GM19452 (cell line): ENCODE data around the gene OR51B4.
"Not testable (repeated sequence)": the region's sequence is repeated elsewhere in the genome, so short reads cannot be mapped to it uniquely, and the experiment has no call there.

Experiments
- ATAC-seq: cut with Tn5 transposase; IDR thresholded peaks from one replicate; pipeline ENCODE4 v1.9.1; 2021; ENCODE audit not compliant: unreplicated experiment

Gene OR51B4

DNA sequence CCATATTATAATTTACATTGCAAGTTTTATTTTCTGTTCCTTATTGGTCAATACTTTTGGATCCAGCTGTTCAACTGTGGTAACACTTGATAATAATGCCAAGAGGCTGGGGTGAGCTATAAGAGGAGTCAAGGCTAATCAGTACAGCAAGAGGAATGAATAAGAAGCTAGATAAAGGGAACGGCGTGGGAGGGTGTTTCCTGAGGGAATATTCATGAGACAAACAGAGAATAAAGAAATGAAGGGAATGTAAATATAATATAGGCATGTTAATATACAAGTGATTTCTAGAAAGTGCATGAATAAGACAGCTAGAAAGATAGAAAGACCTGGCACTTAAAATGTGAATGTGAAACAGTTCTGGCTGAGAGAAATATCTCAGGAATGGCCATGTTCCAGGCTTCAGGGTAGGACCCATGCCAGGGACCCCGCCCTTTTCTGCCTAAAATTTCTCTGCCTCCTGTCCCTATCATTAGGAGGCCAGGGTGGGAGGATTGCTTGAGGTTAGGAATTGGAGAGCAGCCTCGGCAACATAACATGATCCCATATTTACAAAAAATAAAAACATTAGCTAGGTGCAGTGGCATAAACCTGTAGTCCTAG is 3.9 kb downstream of the OR51B4 start:
- no peak for ATAC-seq

DNA sequence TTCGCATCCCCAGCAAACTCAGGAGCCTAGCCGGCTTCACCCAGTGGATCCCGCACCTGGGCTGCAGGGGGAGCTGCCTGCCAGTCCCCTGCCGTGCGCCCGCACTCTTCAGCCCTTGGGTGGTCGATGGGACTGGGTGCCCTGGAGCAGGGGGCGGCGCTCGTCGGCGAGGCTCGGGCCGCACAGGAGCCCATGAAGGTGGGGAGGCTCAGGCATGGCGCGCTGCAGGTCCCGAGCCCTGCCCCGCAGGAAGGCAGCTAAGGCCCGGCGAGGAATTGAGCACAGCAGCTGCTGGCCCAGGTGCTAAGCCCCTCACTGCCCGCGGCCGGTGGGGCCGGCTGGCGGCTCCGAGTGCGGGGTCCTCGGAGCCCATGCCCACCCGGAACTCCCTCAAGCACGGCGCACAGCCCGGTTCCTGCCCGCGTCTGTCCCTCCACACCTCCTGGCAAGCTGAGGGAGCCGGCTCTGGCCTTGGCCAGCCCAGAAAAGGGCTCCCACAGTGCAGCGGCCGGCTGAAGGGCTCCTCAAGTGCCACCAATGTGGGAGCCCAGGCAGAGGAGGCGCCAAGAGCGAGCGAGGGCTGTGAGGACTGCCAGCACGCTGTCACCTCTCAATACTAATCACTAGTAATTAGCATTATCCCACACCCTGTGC is 7.3 kb downstream of the OR51B4 start:
- not testable (repeated sequence) for ATAC-seq

DNA sequence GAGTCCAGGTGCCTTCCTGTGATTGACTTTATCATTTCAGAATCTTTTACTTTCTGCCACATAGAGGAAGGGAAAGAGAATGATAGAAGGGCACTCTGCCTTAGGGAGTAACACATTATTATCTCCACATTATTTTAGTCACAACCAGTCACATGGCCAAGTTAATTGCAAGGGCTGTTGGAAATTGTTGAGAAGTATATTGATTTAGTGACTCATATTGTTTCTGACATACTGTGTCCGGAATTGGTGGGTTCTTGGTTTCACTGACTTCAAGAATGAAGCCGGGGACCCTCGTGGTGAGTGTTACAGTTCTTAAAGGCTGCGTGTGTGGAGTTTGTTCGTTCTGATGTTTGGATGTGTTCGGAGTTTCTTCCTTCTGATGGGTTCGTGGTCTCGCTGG is 8.7 kb downstream of the OR51B4 start:
- ATAC-seq, result no peak

DNA sequence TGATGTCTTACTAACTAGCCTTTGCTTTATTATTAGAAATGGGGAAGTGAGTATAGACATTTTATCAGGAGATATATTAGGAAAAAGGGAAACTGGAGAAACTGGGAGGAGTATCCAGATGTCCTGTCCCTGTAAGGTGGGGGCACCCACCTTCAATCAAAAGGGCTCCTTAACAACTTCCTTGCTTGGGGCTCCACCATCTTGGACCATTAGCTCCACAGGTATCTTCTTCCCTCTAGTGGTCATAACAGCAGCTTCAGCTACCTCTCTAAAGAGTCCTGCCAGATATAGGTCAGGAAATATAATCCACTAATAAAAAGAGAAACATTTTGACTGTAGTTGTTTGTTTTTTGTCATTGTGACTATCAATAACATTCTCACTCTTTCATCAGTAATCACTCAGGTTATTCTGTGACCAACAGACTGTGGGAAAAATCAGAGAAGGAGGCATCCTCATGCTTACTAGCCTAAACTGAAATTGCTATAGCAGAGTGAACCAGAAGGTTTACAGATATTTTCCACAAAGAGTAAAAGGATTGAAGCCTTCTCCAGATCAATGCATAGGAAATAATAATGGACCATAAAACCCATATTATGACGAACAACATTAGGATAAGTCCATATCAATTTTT is 10.4 kb downstream of the OR51B4 start:
- peak; percentile 95 for ATAC-seq

DNA sequence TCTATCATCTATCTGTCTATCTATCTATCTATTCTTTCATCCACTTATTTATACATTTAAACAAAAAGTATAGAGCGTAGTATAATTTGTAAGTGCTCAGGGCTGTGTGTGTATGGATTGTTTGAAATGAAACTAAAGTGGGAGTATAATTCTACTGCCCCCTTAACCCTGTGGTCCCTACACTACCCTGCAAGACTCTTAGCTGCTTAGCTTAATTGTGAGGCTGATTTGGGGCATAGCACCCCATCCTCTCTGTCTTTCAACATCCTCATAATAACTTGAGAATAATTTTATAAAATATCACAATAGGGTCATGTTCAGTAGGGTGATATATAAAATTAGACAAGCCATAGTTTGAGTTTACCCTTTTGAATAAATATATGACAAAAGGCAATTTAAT is 11.6 kb downstream of the OR51B4 start:
- ATAC-seq, result no peak

DNA sequence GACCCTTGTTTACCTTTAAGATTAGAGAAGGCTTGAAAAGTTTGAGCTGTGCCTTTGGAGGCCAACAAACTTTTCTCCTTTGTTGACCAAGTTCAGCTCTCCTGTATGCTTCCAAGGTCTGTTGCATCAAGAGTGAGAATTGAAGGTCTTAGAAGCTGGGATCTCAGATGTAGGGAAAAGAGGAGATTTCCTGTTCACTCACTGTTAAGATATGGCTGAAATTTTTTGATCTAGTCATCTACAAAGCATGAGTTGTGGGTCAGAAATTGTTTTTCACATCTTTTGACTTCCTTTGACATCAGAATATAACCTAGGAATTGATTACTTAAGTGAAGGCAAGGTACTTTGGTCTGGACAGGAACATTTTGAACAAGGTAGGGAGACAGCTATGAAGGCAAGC is 12.1 kb downstream of the OR51B4 start:
- no peak for ATAC-seq

DNA sequence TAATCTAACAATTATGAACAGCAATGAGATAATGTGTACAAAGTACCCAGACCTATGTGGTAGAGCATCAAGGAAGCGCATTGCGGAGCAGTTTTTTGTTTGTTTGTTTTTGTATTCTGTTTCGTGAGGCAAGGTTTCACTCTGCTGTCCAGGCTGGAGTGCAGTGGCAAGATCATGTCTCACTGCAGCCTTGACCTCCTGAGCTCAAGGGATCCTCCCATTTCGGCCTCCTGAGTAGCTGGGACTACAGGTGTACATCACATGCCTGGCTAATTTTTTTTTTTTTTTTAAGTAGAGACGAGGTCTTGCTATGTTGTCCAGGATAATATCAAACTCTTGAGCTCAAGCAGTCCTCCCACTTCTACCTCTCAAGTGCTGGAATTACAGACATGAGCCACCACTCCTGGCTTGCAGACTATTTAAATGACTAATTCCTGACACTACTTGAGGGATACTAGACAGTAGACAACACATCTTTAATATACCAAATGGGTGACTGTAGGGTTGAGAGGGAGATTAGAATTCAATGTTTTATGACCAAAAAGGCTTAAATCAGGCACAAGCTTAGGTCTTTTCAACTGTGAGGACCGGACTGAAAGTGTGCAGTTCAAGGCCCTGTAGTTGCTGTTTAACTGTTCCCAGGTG is 12.7 kb downstream of the OR51B4 start:
- no peak for ATAC-seq

DNA sequence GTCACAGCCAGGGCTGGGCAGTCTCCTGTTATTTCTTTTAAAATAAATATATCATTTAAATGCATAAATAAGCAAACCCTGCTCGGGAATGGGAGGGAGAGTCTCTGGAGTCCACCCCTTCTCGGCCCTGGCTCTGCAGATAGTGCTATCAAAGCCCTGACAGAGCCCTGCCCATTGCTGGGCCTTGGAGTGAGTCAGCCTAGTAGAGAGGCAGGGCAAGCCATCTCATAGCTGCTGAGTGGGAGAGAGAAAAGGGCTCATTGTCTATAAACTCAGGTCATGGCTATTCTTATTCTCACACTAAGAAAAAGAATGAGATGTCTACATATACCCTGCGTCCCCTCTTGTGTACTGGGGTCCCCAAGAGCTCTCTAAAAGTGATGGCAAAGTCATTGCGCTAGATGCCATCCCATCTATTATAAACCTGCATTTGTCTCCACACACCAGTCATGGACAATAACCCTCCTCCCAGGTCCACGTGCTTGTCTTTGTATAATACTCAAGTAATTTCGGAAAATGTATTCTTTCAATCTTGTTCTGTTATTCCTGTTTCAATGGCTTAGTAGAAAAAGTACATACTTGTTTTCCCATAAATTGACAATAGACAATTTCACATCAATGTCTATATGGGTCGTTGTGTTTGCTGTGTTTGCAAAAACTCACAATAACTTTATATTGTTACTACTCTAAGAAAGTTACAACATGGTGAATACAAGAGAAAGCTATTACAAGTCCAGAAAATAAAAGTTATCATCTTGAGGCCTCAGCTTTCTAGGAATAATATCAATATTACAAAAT is 13.4 kb downstream of the OR51B4 start:
- ATAC-seq, result no peak

DNA sequence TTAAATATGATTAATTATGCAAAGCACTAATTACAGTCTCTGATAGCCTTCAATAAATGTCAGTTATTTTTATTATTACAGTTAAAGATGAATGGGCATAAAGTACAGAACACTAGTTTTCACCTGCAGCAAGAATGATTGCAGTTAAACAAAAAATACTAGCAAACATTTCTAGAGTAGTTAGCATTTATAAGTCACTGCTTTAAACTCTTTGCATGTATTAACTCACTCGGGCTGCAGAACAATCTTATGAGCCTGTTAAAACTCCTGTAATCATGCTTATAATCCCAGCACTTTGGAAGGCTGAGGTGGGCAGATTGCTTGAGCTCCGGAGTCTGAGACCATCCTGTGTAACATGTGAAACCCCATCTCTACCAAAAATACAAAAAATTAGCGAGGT is 14.8 kb downstream of the OR51B4 start:
- ATAC-seq, result no peak

DNA sequence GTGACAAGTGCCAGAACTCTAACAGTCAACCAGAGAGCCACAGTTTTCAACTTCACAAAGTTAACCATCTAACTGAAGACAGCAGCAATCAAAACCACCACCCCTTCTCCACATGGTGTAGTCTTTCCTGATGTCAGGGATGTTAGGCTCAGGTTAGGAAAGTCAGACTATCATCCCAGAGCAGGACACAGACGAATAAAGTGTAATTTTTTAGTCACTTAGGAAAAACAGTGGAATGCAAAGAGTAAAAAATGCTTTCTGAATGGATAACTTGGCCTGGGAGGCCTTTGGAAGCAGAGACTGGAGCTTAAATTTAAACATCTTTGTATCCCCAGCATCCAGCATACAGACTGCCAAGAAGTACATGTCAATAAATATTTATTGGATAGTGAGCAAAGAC is 15.4 kb downstream of the OR51B4 start:
- no peak for ATAC-seq

DNA sequence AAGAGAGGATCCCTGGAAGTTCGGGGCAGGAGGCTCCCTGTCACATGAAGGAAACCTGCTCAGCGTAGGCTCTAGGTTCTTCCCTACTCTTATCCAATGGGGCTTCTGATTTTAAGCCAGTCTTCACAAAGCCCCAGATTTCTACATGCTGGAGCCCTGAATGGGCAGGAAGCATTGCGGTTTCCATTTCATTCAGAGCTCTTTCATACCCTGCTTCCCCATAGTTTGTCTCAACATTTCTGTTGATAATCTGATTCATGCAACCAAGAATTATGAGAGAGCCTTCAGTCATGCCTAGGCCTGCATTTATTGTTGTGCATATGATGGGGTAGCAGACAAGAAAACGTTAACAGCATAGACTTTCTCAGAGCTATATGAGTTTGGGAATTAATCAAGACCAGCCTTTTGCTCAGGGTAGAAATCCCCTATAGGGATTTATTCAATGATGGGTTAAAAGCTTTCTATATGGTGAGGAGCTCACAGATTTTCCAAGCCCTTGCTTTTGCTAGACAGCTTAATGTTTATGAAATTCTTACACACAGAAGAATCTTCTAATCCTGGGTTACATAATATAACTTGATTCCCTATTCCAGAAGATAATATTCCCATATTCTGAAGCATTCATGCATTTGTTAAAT is 15.9 kb downstream of the OR51B4 start:
- ATAC-seq, result no peak

DNA sequence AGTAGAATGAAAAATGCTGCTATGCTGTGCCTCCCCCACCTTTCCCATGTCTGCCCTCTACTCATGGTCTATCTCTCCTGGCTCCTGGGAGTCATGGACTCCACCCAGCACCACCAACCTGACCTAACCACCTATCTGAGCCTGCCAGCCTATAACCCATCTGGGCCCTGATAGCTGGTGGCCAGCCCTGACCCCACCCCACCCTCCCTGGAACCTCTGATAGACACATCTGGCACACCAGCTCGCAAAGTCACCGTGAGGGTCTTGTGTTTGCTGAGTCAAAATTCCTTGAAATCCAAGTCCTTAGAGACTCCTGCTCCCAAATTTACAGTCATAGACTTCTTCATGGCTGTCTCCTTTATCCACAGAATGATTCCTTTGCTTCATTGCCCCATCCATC is 17.1 kb downstream of the OR51B4 start:
- no peak for ATAC-seq

DNA sequence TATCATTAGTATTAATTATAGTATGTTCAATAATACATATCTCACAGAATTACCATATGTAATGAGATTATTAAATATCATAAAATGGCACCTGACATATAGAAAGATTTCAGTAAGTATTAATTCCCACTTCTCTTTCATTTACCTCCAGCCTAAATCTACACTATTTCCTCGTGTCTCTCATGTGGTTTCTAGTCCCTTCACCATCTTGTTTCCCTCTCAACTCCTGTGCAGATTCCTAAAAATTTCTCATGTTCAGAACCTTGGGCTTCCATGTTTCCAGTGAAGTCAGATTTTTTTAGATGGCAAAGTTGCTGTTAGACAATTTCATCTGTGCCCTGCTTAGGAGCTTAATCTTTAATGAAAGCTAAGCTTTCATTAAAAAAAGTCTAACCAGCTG is 17.9 kb downstream of the OR51B4 start:
- no peak for ATAC-seq

DNA sequence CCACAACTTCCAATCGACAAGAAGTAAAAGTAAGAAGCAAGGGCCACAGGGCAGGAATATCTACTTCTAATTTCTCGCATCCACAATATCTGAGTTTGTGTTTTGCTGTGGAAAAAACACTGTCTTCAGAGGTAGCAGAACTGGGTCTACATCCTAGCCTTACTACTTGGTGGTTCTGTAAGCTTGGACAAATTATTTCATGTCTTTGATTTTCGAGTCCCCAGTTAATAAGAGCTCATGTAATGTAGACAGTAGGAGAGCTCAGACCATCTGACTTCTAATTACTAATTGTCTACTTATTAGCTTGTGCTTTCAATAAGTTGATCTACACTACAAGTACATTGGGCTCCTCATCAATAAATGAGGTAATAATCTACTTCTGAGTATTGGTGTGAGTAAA is 18.7 kb downstream of the OR51B4 start:
- ATAC-seq, result no peak

DNA sequence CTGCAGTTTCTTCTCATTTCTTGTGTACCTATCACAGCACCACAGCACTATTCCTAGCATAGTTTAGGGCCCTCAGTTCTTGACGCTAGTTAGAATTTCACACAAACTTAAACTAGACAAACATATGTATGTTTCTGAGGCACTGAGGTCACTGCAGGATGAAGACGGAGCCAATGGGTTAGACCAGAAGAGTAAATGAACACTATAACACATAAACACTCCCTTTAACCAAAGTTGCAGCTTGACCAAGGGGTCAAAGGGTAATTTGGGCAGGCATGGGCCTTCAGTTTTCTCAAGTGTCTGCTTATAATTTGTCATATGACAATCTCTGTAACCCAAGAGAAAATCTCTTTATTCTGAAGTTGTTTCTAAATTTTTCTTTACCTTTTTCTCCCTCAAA is 19.1 kb downstream of the OR51B4 start:
- ATAC-seq, result no peak

DNA sequence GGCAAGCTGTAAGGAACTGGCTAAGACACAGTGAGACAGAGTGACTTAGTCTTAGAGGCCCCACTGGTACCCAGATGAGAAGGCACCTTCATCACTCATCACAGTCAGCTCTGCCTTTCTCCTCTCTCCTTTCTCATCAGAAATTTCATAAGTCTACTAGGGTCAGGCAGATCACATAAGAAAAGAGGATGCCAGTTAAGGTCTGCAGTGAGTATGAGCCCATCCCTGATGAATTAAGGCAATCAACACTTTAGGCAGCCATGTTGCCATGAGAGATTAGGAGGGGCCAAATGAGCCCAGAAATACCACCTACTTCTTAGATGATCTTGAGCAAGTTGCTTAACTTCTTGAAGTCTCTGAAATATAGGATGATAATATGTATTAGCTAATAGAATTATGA is 20.1 kb downstream of the OR51B4 start:
- no peak for ATAC-seq

DNA sequence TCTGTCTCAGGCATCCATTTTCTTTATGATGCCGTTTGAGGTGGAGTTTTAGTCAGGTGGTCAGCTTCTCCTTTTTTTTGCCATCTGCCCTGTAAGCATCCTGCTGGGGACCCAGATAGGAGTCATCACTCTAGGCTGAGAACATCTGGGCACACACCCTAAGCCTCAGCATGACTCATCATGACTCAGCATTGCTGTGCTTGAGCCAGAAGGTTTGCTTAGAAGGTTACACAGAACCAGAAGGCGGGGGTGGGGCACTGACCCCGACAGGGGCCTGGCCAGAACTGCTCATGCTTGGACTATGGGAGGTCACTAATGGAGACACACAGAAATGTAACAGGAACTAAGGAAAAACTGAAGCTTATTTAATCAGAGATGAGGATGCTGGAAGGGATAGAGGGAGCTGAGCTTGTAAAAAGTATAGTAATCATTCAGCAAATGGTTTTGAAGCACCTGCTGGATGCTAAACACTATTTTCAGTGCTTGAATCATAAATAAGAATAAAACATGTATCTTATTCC is 21.1 kb downstream of the OR51B4 start:
- peak; percentile 96 for ATAC-seq

DNA sequence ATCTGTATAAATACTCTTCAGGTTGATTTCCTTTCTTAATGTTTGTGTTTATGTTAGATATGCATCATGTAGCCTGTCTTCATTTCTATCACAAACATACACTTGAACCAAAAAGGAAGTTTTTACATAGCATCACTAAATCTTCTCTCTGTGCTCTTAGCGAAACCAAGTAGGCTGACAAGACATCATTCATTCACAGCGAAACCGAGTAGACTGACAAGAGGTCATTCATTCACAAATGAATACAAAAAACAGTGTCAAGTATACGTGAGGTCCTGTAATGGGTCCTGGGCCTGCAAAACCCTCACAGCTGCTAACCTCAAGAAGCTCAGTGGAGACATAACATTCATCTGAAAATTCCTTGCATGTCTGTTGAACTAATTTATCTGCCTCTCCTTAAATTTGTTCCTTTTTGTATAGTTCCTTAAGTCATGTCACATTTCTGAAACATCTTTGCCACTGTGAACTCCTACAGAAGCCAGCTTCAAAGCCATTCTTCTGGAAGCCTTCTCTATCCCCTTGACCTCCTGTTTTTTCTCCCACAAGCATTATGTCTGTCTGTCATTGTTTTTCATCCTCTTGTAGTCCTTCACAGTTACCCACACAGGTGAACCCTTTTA is 22.2 kb downstream of the OR51B4 start:
- ATAC-seq, result no peak

DNA sequence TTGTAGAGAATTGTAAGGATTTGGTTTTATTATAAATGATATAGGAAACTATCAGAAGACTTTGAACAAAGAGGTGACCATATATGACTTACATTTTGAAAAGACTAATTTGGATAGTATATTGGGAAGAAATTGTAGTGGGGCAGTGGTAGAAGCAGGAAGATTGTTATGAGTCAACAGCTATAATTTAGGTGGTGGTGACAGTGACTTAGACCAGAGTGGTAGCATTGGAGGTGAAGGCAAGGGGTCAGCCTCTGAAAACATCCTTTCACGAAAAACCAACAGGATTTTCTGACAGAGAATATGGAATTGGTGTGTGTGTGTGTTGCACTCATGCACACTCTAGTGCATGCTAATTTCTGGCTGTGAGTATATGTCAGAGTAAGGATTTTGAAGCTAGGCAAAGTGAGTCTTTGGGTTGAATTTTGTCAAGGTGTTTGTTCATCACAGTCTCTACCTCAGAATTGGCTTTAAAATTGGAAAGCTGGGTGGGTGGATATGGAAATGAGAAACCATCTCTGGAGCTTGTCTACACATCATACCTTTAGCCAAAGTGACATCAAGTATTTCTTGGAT is 23.9 kb downstream of the OR51B4 start:
- ATAC-seq, result no peak

DNA sequence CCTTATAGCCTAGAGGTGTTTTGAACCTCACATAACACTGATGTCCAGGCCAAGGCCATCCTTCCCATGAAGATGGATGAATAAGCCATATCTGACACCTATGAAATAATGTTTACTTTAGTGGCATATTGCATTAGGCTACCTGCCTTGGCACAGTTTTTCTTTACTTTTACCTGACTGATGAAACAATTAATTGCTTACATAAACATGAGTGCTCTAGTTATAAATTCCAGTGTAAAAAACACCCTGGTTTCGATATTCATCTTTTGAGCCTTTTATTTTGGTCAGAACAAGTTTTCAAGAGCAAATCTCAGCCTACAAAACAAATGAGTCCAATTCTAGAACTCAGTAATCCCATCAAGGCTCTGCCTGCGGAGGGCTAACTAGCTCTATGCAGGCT is 25.0 kb downstream of the OR51B4 start:
- ATAC-seq, result no peak
